Measurements from ENCODE around the gene IBTK. TPM values are rescaled to one million over a fixed set of nuclear protein-coding genes. Genes with fewer than 3 reads are reported as not detected.

Gene IBTK
- total and polyA plus RNA-seq, 2 of the 4 experiments (the other 2 are of a cell fraction), result 9.7 to 45.0 TPM

DNA sequence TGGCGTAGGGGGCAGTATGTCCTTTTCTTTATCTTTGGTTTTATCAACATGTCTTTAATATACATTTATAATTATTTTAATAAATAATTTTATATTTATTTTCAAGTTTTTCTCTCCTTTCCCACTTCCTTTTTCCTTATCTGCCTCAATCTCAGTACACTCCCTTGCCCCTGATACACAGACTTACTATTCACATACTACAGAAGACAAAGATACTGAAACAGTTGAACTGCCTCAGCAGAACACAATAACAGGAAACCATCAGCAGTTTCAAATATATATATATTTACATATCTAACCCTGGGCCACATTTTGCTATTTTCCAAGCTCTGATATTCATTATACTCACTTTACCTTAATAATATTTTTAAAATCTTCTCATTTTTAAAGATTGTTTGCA, 19.8 kb downstream of the IBTK start:
- no peak overlapping the region for H2AK9ac ChIP-seq (replicated peaks; ENCODE audit: low read depth, low read length, poor library complexity)
- no peak overlapping the region for H4K91ac ChIP-seq (ENCODE audit: insufficient read depth, low read depth, low read length)
- ATAC-seq (ENCODE audit: low read depth) (no peak), DNase-seq (no peak)
- in situ Hi-C loops (cut with MboI; ENCODE audit: low sequenced_read_pairs), result no loop called here
- H2AK5ac ChIP-seq (ENCODE audit: low read depth, low read length), result no peak overlapping the region
- no peak overlapping the region for H3K23ac ChIP-seq (ENCODE audit: low read depth, low read length)
- no peak overlapping the region for H3K56ac ChIP-seq (ENCODE audit: extremely low read depth, insufficient read depth, low read length)
- H2BK5ac ChIP-seq (ENCODE audit: low read depth, low read length, poor library complexity, severe bottlenecking), result no peak overlapping the region
- no peak overlapping the region for H3K27ac ChIP-seq (ENCODE audit: insufficient read depth, low read length)
- H2BK20ac ChIP-seq (ENCODE audit: low read depth, low read length), result no peak overlapping the region
- no peak overlapping the region for H3K9ac ChIP-seq (ENCODE audit: low read depth, low read length)
- H3K18ac ChIP-seq (ENCODE audit: low read depth, low read length), result no peak overlapping the region
- H4K20me1 ChIP-seq (ENCODE audit: insufficient read depth, low read length), result peaks cover 3% of the 10 kb centered on the region; the same call in 1 of the 2 replicates
- no peak overlapping the region for H4K8ac ChIP-seq (ENCODE audit: low read depth in 2 of 2, low read length in 2 of 2)
- no peak overlapping the region for H3K4ac ChIP-seq (ENCODE audit: low read depth, low read length)
- dilution Hi-C loops (cut with HindIII; ENCODE audit: low sequenced_read_pairs, unreplicated experiment), result no loop called here
- H3K27me3 ChIP-seq (ENCODE audit: control insufficient read depth, insufficient read depth, low read length), result no peaks in the 10 kb centered on the region
- no peak overlapping the region for H4K5ac ChIP-seq (ENCODE audit: low read depth, low read length)
- H3K4me1 ChIP-seq (ENCODE audit: control insufficient read depth, insufficient read depth, low read length), result no peaks in the 10 kb centered on the region
- no peak overlapping the region for H3K4me2 ChIP-seq (ENCODE audit: low read depth, low read length)
- H3K9me1 ChIP-seq (ENCODE audit: insufficient read depth, low read length), result no peaks in the 10 kb centered on the region
- H2BK120ac ChIP-seq (ENCODE audit: low read depth, low read length), result no peak overlapping the region
- peaks cover 19% of the 10 kb centered on the region for H3K36me3 ChIP-seq (ENCODE audit: control insufficient read depth, insufficient read depth, low read length)
- ChIA-PET POLR2A (ENCODE audit: unreplicated experiment) (no interaction called here), CTCF (no interaction called here)
- H3K79me1 ChIP-seq (ENCODE audit: low read depth in 1 of 2, low read length in 2 of 2), result peaks cover 3 to 13% of the 10 kb centered on the region in 2 experiments; a peak in 3 of 4 replicates
- H3K9me3 ChIP-seq (ENCODE audit: control insufficient read depth, insufficient read depth, low read length), result no peaks in the 10 kb centered on the region
- TF ChIP-seq MAZ (IDR thresholded peaks at IDR 0.05; ENCODE audit: borderline replicate concordance, low read depth, low read length) (no peak), CEBPB (IDR thresholded peaks at IDR 0.05; ENCODE audit: low read depth, low read length) (no peak), RFX5 (IDR thresholded peaks at IDR 0.05; ENCODE audit: low read depth, low read length) (no peak), NFE2L2 (IDR thresholded peaks at IDR 0.05; ENCODE audit: low read depth, low read length) (no peak), POLR2A (IDR thresholded peaks at IDR 0.05; ENCODE audit: low read depth, low read length) (no peak), ELK1 (IDR thresholded peaks at IDR 0.05; ENCODE audit: borderline replicate concordance, low read depth, low read length) (no peak), MAFK (IDR thresholded peaks at IDR 0.05; ENCODE audit: low read depth, low read length) (no peak), BHLHE40 (IDR thresholded peaks at IDR 0.05; ENCODE audit: low read depth, low read length) (no peak)
- TF ChIP-seq, protein P1, sequence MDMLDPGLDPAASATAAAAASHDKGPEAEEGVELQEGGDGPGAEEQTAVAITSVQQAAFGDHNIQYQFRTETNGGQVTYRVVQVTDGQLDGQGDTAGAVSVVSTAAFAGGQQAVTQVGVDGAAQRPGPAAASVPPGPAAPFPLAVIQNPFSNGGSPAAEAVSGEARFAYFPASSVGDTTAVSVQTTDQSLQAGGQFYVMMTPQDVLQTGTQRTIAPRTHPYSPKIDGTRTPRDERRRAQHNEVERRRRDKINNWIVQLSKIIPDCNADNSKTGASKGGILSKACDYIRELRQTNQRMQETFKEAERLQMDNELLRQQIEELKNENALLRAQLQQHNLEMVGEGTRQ (IDR thresholded peaks at IDR 0.05; ENCODE audit: low read depth, low read length), result no peak
- TF ChIP-seq, protein P2, sequence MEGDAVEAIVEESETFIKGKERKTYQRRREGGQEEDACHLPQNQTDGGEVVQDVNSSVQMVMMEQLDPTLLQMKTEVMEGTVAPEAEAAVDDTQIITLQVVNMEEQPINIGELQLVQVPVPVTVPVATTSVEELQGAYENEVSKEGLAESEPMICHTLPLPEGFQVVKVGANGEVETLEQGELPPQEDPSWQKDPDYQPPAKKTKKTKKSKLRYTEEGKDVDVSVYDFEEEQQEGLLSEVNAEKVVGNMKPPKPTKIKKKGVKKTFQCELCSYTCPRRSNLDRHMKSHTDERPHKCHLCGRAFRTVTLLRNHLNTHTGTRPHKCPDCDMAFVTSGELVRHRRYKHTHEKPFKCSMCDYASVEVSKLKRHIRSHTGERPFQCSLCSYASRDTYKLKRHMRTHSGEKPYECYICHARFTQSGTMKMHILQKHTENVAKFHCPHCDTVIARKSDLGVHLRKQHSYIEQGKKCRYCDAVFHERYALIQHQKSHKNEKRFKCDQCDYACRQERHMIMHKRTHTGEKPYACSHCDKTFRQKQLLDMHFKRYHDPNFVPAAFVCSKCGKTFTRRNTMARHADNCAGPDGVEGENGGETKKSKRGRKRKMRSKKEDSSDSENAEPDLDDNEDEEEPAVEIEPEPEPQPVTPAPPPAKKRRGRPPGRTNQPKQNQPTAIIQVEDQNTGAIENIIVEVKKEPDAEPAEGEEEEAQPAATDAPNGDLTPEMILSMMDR (conservative IDR thresholded peaks at IDR 0.05; ENCODE audit: low read depth, low read length), result no peak
- H2AFZ ChIP-seq (replicated peaks; ENCODE audit: low read length, poor library complexity), result no peak overlapping the region
- H3K14ac ChIP-seq (replicated peaks; ENCODE audit: low read depth, low read length), result no peak overlapping the region
- intact Hi-C loops (cut with micrococcal nuclease), result no loop called here
- H3K4me3 ChIP-seq (ENCODE audit: insufficient read depth, low read depth, low read length), result no peak overlapping the region
- no peak overlapping the region for H2BK15ac ChIP-seq (ENCODE audit: low read depth, low read length)
- WGBS, 2 experiments (ENCODE audit: extremely low coverage in 2 of 2, insufficient read length in 1 of 2), result no CpG with 5 or more reads among the region's 1 CpG
- no TSS peak for BruUV-seq (replicated peaks)

Data from IMR-90 (cell line).